HG03457 (cell line): ENCODE measurements around the gene HS3ST3A1.

Experiments used
- ATAC-seq: cut with Tn5 transposase; IDR thresholded peaks from one replicate; pipeline ENCODE4 v1.9.1; 2021; ENCODE audit warnings: moderate number of reproducible peaks; ENCODE audit not compliant: unreplicated experiment

HS3ST3A1 gene

DNA sequence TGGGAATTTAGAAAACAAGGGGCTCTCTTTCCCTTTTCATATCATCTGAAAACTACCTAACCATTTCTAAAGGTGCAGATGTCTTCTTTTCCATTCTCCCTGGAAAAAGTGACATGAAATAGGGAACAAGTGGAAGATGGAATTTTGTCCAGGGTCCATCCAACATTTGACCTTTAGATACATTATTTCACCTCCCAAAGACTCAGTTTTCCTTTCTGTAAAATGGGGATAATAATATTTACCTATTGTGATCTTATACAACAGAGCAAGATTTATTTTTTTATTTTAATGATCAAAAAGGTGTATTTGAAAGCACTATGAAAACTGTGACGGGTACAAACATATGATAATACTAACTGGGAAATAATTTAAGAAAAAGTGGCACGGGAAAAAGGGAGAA, 106.3 kb downstream of the HS3ST3A1 start:
- ATAC-seq, result no peak

GRCh38 chr17:13492737-13493122, 109.0 kb downstream of the HS3ST3A1 start:
- no peak for ATAC-seq

- ATAC-seq, result no peak
Measured at GRCh38 chr17:13491916-13492736, 109.6 kb downstream of the HS3ST3A1 start.

DNA sequence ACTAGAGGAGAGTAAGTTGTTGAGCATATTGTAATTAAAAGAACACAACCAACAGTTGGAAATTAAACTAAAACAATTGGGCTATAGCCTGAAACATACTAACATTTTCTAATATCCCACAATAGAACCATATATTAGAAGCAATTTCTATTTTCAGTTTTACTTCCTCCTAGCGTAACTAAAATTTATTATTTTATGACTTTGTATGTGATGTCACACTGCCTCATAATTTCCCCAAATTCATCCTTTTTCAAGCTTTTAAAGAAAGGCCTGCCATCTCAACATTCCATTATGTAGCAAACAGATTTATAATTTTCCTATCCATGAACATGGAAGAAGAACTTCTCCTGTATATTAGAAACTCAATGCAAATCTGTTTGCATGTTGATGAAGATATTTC, 110.2 kb downstream of the HS3ST3A1 start:
- ATAC-seq, result no peak

DNA sequence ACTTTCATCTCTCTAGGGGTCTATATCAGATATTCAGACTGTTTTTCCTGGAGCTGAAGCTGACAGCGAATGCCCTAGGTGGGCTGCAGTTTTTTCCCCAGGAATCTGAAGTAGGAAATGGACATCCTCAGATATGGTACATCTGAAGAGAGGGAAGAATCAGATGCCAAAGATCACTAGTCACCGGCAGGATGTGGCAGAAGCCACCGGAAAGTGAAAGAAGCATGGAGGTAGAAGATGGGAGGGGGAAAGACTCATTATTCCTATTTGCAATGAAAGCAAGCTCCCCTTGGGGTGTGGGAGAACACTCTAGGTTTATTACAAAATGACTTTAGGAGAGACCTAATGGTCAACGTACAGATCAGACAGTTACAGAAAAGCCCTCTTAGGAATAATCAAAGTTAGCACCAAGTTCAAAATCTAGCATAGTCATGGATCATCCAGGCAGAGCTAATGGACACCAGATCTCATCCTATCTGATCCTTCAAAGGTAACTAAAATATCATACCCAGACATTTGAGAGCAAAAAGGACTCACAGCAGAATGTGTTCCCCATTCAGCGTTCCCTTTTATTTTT, 110.7 kb downstream of the HS3ST3A1 start:
- no peak for ATAC-seq

DNA sequence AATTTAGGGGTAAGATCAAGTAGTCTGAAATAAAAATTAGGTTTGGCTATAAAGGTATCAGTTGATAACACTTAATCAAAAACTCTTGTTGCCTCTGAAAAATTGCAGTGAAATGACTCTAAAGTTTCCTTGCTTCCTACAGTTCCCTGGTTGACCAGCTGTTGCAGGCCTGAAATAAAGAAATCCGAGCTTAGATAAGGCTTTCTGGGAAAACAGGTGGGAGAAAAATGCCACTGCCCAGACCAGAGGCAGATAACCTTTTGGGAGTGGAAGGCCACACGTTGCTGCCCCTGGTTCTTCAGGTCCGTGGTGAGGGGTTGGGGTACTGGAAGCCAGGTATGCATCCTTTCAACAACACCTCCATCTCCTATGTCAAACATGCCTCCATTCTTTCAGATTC, 111.3 kb downstream of the HS3ST3A1 start:
- ATAC-seq, result no peak

DNA sequence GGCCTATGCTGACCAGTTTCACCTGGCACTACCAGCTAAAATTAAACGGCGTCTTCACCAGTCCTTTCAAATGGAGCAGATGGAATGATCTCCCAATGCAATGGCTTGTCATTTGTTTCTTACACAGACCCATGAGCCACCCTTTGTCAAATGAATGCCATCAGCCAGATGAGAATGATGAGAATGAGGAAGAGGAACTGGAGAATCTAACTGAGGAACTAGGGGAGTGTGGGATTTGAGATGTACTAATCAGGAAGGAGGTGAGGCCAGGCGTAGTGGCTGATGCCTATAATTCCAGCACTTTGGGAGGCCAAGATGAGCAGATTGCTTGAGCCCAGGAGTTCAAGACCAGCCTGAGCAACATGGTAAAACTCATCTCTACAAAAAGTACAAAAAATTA, 116.4 kb downstream of the HS3ST3A1 start:
- no peak for ATAC-seq

GRCh38 chr17:13484020-13484419, 117.7 kb downstream of the HS3ST3A1 start:
- no peak for ATAC-seq

DNA sequence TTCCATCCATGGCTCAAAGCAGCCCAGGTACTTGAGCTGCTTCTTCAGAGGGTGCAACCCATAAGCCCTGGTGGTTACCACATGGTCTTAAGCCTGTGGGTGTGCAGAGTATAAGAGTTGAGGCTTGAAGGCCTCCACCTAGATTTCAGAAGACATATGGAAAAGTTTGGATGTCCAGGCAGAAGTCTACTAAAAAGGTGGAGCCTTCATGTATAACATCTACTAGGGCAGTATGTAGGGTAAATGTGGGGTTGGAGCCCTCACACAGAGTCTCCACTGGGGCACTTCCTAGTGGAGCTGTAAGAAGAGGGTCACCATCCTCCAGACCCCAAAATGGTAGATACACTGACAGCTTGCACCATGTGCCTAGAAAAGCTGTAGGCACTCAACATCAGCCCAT, 120.9 kb downstream of the HS3ST3A1 start:
- ATAC-seq, result no peak

- ATAC-seq, result no peak
Measured at GRCh38 chr17:13478326-13478830, 123.4 kb downstream of the HS3ST3A1 start.

DNA sequence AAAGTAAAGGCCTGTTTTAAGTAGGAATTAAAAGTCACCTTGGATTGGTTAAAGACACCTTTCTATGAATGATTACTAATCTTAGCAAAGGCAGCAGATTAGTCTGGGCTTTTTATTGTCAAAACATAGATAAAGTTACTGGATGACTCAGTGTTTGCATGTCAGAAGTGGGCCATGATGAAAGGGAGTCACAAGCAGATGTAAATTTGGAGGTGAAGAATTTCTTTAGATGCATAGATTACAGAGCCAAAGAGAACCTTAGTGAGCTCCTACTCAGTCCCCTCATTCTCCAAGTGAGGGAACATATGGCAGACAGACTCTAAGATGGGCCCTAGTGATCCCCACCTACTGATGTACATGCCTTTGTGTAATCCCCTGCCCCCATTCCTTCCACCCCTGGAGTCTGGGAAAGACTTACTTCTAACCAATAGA, 124.5 kb downstream of the HS3ST3A1 start:
- no peak for ATAC-seq

DNA sequence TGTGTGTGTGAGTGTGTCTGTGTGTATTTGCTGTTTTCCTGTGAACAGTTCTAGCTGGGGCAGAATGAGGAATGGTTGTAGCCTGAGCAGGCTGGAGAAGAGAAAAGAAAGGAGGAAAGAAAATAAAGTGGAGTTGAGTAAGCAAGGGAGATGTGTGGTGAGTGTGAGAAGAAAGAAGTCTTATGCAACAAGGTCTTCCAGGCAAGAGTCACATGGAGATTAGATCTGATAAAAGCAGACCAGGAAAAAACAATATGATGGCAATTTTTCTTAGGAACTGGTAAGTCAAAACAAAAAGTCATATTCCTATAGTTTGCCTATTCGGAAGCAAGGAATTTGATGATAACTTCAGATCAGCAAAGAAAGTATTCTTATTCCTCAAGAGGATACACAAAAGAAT, 125.0 kb downstream of the HS3ST3A1 start:
- no peak for ATAC-seq

- no peak for ATAC-seq
Measured at GRCh38 chr17:13475574-13476223, 126.0 kb downstream of the HS3ST3A1 start.

GRCh38 chr17:13474073-13474800, 127.5 kb downstream of the HS3ST3A1 start:
- no peak for ATAC-seq

DNA sequence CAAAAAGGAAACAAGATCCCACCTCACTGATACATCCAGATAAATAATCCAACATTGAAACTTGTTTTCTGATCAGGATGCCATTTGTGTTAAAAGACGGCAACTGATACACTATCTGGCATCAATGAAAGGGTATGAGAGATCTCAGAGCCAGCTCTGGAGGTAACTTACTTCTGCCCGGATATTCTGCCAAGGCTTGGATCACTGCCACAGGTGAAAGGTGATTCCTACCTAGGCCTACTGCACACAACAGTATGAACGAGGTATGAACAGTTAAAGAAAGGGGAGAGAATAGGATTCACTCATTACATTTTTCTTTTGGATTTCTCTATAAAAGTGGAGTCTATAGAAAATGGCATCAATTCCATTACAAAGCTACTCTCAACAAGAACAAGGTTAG, 136.1 kb downstream of the HS3ST3A1 start:
- no peak for ATAC-seq

- no peak for ATAC-seq
Measured at GRCh38 chr17:13462673-13463124, 139.0 kb downstream of the HS3ST3A1 start.

DNA sequence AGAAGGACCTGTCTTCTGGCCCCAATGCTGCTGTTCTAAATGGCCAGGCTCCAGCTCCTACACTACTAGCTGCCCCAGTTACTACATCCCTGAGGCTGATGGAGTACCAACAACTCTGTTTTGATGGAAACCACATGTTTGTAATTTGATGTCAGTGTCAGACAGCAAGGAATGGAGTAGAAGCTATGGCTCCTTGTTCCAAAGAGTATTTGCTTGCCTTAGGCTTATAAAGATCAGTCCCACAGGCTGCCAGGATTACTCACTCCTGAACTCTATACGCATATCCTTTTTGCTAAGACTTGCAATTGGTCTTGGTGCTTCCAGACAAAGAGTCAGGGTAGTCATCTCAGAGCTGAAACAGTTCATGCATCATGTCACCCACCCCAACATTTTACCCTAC, 139.6 kb downstream of the HS3ST3A1 start:
- ATAC-seq, result no peak

GRCh38 chr17:13460261-13461000, 141.3 kb downstream of the HS3ST3A1 start:
- ATAC-seq, result no peak

- ATAC-seq, result no peak
Measured at GRCh38 chr17:13457783-13458182, 143.9 kb downstream of the HS3ST3A1 start.
